Neuronal stem cell (in vitro differentiated cells): ENCODE measurements around the gene TTLL1.

Experiments
- DNase-seq: peaks from one replicate; pipeline ENCODE4 v3.0.0-alpha.2; 2013; ENCODE audit warnings: low spot score
- H2AFZ ChIP-seq: one replicate; pipeline ENCODE4 v1.6.1; 2013; ENCODE audit warnings: mild to moderate bottlenecking, low read length, inconsistent platforms
- H2AK5ac ChIP-seq: 2 replicates; pipeline ENCODE4 v1.6.1; 2013; ENCODE audit warnings: low read depth, mild to moderate bottlenecking, inconsistent platforms, low read length, moderate library complexity, mixed read lengths
- H2BK120ac ChIP-seq: 2 replicates; pipeline ENCODE4 v1.6.1; 2013; ENCODE audit warnings: low read depth, mild to moderate bottlenecking, inconsistent platforms, low read length, moderate library complexity, mixed read lengths
- H2BK12ac ChIP-seq: one replicate; pipeline ENCODE4 v1.6.1; 2013; ENCODE audit warnings: low read length, inconsistent platforms
- H2BK15ac ChIP-seq: 2 replicates; pipeline ENCODE4 v1.6.1; 2013; ENCODE audit warnings: mild to moderate bottlenecking, low read length, inconsistent platforms, mixed read lengths
- H2BK5ac ChIP-seq: one replicate; pipeline ENCODE4 v1.6.1; 2013; ENCODE audit warnings: inconsistent platforms, mild to moderate bottlenecking, low read length, moderate library complexity
- H3K14ac ChIP-seq: one replicate; pipeline ENCODE4 v1.6.1; 2013; ENCODE audit warnings: low read length, inconsistent platforms
- H3K18ac ChIP-seq: 2 replicates; pipeline ENCODE4 v1.6.1; 2013; ENCODE audit warnings: low read length, inconsistent platforms
- H3K23ac ChIP-seq: 2 replicates; pipeline ENCODE4 v1.6.1; 2013; ENCODE audit warnings: low read depth, mild to moderate bottlenecking, mixed read lengths, low read length, inconsistent platforms; ENCODE audit not compliant: poor library complexity
- H3K27ac ChIP-seq: replicated peaks from 3 replicates; pipeline ENCODE4 v1.5.1; 2013; ENCODE audit warnings: low read length, inconsistent platforms
- H3K27me3 ChIP-seq, 3 experiments: 2 replicates each; pipeline ENCODE4 v1.6.1; 2013; ENCODE audit warnings: low read length in 3 of 3, mild to moderate bottlenecking in 2 of 3, inconsistent platforms in 1 of 3, low read depth in 1 of 3, mixed read lengths in 1 of 3, moderate library complexity in 1 of 3; ENCODE audit not compliant: control insufficient read depth in 3 of 3, insufficient read depth in 3 of 3
- H3K36me3 ChIP-seq, 2 donors: replicated peaks in 1 of 2; 2 replicates each; pipeline ENCODE4 v1.6.1; 2013; ENCODE audit warnings: low read length in 2 of 2; ENCODE audit not compliant: control insufficient read depth in 2 of 2, insufficient read depth in 2 of 2
- H3K4ac ChIP-seq: 2 replicates; pipeline ENCODE4 v1.6.1; 2013; ENCODE audit warnings: inconsistent platforms, mild to moderate bottlenecking, low read length, moderate library complexity
- H3K4me1 ChIP-seq, 2 donors: 1 replicate in 1 of 2; 2 replicates in 1 of 2; pipeline ENCODE4 v1.6.1; 2013; ENCODE audit warnings: low read length in 2 of 2, low read depth in 1 of 2; ENCODE audit not compliant: control insufficient read depth in 2 of 2, insufficient read depth in 1 of 2
- H3K4me2 ChIP-seq: one replicate; pipeline ENCODE4 v1.6.1; 2013; ENCODE audit warnings: mild to moderate bottlenecking, low read length, inconsistent platforms; ENCODE audit not compliant: insufficient read depth, poor library complexity, severe bottlenecking
- H3K4me3 ChIP-seq, 2 donors: 2 replicates each; pipeline ENCODE4 v1.5.1; 2013; ENCODE audit warnings: low read length in 2 of 2, mild to moderate bottlenecking in 2 of 2, inconsistent platforms in 1 of 2, moderate library complexity in 1 of 2
- H3K79me1 ChIP-seq: one replicate; pipeline ENCODE4 v1.6.1; 2013; ENCODE audit warnings: low read depth, mild to moderate bottlenecking, inconsistent platforms, low read length, moderate library complexity
- H3K9ac ChIP-seq: one replicate; pipeline ENCODE4 v1.6.1; 2013; ENCODE audit warnings: mild to moderate bottlenecking, low read depth, low read length, inconsistent platforms; ENCODE audit not compliant: poor library complexity
- H3K9me3 ChIP-seq, 2 donors: replicated peaks in 1 of 2; 2 replicates each; pipeline versions ENCODE3 to v1.6.1; 2013; ENCODE audit warnings: low read length in 2 of 2, mild to moderate bottlenecking in 2 of 2, inconsistent platforms in 1 of 2, low read depth in 1 of 2, mixed read lengths in 1 of 2, moderate library complexity in 1 of 2; ENCODE audit not compliant: control insufficient read depth in 2 of 2, insufficient read depth in 1 of 2
- H4K8ac ChIP-seq: one replicate; pipeline ENCODE4 v1.6.1; 2013; ENCODE audit warnings: low read depth, mild to moderate bottlenecking, inconsistent platforms, low read length, moderate library complexity
- H4K91ac ChIP-seq: one replicate; pipeline ENCODE4 v1.6.1; 2013; ENCODE audit warnings: low read length, low read depth, mild to moderate bottlenecking, inconsistent platforms; ENCODE audit not compliant: poor library complexity
- WGBS, 2 donors: extraction: QIAGEN DNeasy Blood & Tissue Kit; methylation state at CpG; one replicate each; pipeline ENCODE4 v1.1.7; 2013; ENCODE audit warnings: missing lambda C conversion rate in 2 of 2, mixed read lengths in 1 of 2; ENCODE audit not compliant: insufficient read length in 2 of 2, insufficient replicate concordance in 1 of 2; ENCODE audit errors: extremely low coverage in 2 of 2; 5-methylcytosine and 5-hydroxymethylcytosine counted together

TTLL1 gene

DNA sequence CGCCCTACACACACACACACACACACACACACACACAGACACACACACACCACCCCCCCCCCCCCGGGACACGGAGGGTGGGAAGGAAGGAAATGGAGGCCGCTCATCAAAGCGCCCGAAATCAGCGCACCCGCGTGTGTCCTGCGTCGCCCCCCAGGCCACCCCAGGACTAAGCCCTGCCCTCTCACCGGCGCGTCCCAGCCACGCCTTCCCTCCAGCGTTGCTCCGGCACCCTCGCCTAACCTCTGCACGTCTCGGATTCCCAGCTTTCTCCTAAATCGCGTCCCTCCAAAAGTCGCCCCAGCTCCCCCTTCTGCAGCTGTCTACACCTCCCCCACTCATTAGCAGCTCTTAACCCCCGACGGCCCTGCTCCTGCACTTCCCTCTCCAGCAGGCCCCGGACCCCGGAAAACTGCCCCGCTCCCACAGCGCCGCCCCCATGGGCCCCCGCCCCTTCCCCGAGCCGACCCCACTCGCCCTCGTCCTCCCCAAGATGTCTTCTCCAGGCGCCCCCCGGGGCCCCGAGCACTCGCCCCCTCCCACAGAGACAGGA lies 74.8 kb downstream of the TTLL1 start:
- peaks cover 5% of the 10 kb centered on the region for H3K79me1 ChIP-seq
- H3K27ac ChIP-seq: peak overlapping the region; percentile 84
- peak overlapping the region; percentile 78 for H3K4me2 ChIP-seq
- DNase-seq: peak; percentile 54
- H4K91ac ChIP-seq: no peak overlapping the region
- no peak overlapping the region for H2BK5ac ChIP-seq
- H2BK15ac ChIP-seq: no peak overlapping the region
- no CpG with 5 or more reads among the region's 39 CpGs for WGBS, 2 donors
- peaks cover 0 to 5% of the 10 kb centered on the region in 2 donors for H3K9me3 ChIP-seq
- H2AFZ ChIP-seq: peak overlapping the region; percentile 95
- H3K4ac ChIP-seq: peak overlapping the region; percentile 56
- H3K36me3 ChIP-seq: no peaks in the 10 kb centered on the region
- H2BK12ac ChIP-seq: no peak overlapping the region
- peaks cover 9 to 15% of the 10 kb centered on the region in 2 donors for H3K4me1 ChIP-seq
- H3K9ac ChIP-seq: peak overlapping the region; percentile 96
- no peaks in the 10 kb centered on the region for H3K27me3 ChIP-seq
- peak overlapping the region; percentile 90 to 100 for H3K4me3 ChIP-seq
- H3K18ac ChIP-seq: peak overlapping the region; percentile 78
- peak overlapping the region; percentile 75 for H3K23ac ChIP-seq
- peak overlapping the region; percentile 19 for H2AK5ac ChIP-seq
- no peak overlapping the region for H2BK120ac ChIP-seq
- no peak overlapping the region for H4K8ac ChIP-seq
- H3K14ac ChIP-seq: no peak overlapping the region

DNA sequence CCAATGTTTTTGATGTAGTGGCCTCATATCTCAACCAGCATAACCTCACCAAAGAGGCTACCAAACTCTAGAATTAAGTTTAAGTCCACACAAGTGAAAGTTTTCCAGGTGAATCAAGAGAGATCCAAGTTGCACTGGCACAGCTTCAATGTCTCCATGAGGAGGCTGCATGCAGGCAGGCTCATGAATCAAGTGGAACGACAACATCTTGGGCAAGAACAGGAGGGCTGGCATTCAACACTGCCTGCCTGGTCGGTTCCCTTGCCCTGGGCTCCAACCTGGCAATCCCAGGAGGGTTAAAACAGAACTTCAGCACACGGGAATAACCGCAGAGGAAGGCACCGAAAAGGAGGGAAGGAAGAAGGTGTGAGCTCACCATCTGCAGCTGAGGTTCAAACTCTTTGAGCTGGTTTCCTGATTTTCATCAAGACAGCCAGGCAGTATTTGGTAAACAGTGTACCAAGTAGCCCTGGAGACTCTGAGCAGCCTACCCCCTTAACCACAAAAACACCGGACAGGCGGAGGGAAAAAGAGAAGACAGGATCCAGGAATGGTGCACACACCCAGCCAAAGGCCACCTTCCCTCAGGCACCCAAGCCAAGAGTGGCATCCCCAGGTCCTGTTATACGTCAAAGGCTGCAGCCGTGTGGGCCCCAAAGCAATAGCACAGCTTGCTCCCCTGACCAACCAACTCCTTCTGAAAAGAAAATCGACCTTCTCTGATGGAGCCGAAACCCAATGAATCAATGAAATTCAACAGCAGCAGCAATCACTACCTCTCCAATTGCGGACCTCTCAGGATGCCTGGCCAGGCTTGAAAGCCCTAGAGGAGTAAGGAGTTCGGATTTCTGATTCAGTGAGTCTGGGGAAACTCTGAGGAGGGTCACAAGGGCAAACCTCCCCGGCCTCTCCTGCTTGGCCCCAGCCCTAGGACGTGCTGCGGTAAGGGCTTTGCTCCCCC lies 75.6 kb downstream of the TTLL1 start:
- peaks cover 0 to 5% of the 10 kb centered on the region in 2 donors for H3K9me3 ChIP-seq
- H2AFZ ChIP-seq: peak overlapping the region; percentile 95
- no CpG with 5 or more reads among the region's 16 CpGs for WGBS, 2 donors
- H3K27me3 ChIP-seq: no peaks in the 10 kb centered on the region
- no peak overlapping the region for H4K91ac ChIP-seq
- H2BK12ac ChIP-seq: no peak overlapping the region
- no peaks in the 10 kb centered on the region for H3K36me3 ChIP-seq
- H3K18ac ChIP-seq: peak overlapping the region; percentile 78
- no peak overlapping the region for H4K8ac ChIP-seq
- H3K4me2 ChIP-seq: peak overlapping the region; percentile 78
- no peak overlapping the region for H3K27ac ChIP-seq
- no peak overlapping the region for H3K14ac ChIP-seq
- H2BK15ac ChIP-seq: no peak overlapping the region
- H2BK120ac ChIP-seq: no peak overlapping the region
- H3K4me3 ChIP-seq: peak overlapping the region; percentile 90 to 100
- peaks cover 9 to 15% of the 10 kb centered on the region in 2 donors for H3K4me1 ChIP-seq
- H3K4ac ChIP-seq: no peak overlapping the region
- H3K23ac ChIP-seq: no peak overlapping the region
- peak overlapping the region; percentile 19 for H2AK5ac ChIP-seq
- peak overlapping the region; percentile 17 for H2BK5ac ChIP-seq
- H3K9ac ChIP-seq: no peak overlapping the region
- H3K79me1 ChIP-seq: peaks cover 7% of the 10 kb centered on the region
- DNase-seq: peak; percentile 35

DNA sequence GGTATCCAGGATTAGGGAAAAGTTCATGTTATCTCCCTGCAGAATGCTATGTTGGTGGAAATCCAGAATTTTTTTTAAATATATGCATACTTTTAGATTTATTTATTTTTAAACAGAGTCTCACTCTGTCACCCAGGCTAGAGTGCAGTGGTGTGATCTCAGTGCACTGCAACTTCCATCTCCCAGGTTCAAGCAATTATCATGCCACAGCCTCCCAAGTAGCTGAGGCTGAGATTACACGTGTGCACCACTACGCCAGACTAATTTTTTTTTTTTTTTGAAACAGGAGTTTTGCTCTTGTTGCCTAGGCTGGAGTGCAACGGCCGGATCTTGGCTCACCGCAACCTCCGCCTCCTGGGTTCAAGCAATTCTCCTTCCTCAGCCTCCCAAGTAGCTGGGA lies 76.8 kb downstream of the TTLL1 start:
- no peak overlapping the region for H3K27ac ChIP-seq
- H3K9ac ChIP-seq: no peak overlapping the region
- no peak overlapping the region for H2BK120ac ChIP-seq
- WGBS, 2 donors: no CpG with 5 or more reads among the region's 6 CpGs
- H2AK5ac ChIP-seq: no peak overlapping the region
- H2AFZ ChIP-seq: no peak overlapping the region
- no peak overlapping the region for H3K4ac ChIP-seq
- no peak overlapping the region for H3K14ac ChIP-seq
- H2BK12ac ChIP-seq: no peak overlapping the region
- H4K8ac ChIP-seq: no peak overlapping the region
- H2BK15ac ChIP-seq: no peak overlapping the region
- peaks cover 8% of the 10 kb centered on the region for H3K79me1 ChIP-seq
- no peak overlapping the region for H2BK5ac ChIP-seq
- no peak overlapping the region for H4K91ac ChIP-seq
- H3K23ac ChIP-seq: no peak overlapping the region
- H3K36me3 ChIP-seq: no peaks in the 10 kb centered on the region
- no peak overlapping the region for H3K4me3 ChIP-seq
- no peak overlapping the region for H3K4me2 ChIP-seq
- no peak overlapping the region for H3K18ac ChIP-seq
- H3K9me3 ChIP-seq: peaks cover 0 to 5% of the 10 kb centered on the region in 2 donors
- no peak for DNase-seq
- H3K4me1 ChIP-seq: peaks cover 14 to 15% of the 10 kb centered on the region in 2 donors
- H3K27me3 ChIP-seq: no peaks in the 10 kb centered on the region

DNA sequence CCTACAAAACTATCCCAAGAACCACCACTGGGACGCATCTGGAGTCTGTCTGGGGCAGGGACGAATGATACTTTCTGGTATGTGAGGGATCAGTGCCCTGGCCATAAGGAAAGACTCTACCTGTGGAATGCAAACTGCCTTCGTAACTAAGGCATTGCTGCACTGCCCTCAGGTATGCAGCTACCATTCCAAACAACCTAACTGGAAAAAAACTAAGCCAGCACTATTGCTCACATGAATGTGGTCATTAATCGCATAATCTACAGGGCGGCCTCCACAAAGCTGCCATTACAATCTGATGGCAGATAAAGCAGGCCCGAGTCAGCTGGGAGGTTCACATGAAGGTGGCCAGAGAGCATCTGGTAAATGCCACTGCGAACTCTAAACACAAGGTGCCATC lies 78.1 kb downstream of the TTLL1 start:
- Histone ChIP-seq H3K4me1 (peaks cover 14 to 15% of the 10 kb centered on the region in 2 donors), H3K18ac (no peak overlapping the region), H3K4me3 (no peak overlapping the region), H2AFZ (no peak overlapping the region), H3K4ac (no peak overlapping the region), H3K36me3 (no peaks in the 10 kb centered on the region), H2BK12ac (no peak overlapping the region), H3K9me3 (peaks cover 0 to 5% of the 10 kb centered on the region in 2 donors), H3K27ac (no peak overlapping the region), H2BK15ac (no peak overlapping the region), H3K79me1 (peaks cover 8% of the 10 kb centered on the region), H3K27me3 (no peaks in the 10 kb centered on the region), H4K91ac (no peak overlapping the region), H3K9ac (no peak overlapping the region), H4K8ac (no peak overlapping the region), H2AK5ac (no peak overlapping the region), H3K4me2 (no peak overlapping the region), H3K14ac (no peak overlapping the region), H3K23ac (no peak overlapping the region), H2BK5ac (no peak overlapping the region), H2BK120ac (no peak overlapping the region)
- DNase-seq: no peak
- WGBS, 2 donors: no CpG with 5 or more reads among the region's 7 CpGs
